Uterus (tissue), 4 donors: Measurements from ENCODE around the gene CLTA. TPM values are rescaled to one million over a fixed set of nuclear protein-coding genes. Genes with fewer than 3 reads are reported as not detected.
A peak's percentile ranks its signal among the peaks of the same experiment; 100 is the strongest.

ENCODE experiments used
- DNase-seq, 2 donors: peaks; one replicate each; pipeline ENCODE4 v3.0.0-alpha.2; 2019 to 2020
- H3K27ac ChIP-seq, 2 donors: fragments of 200-600 bp; sonication (generic); 1 replicate in 1 of 2; 2 replicates in 1 of 2; pipeline ENCODE4 v1.5.1; 2016 to 2018
- H3K27me3 ChIP-seq, 2 donors: fragments of 200-600 bp; sonication (generic); one replicate each; pipeline ENCODE4 v1.5.1; 2018 to 2019; ENCODE audit warnings: control low read depth in 1 of 2
- H3K36me3 ChIP-seq, 2 donors: fragments of 200-600 bp; sonication (generic); one replicate each; pipeline ENCODE4 v1.5.1; 2019; ENCODE audit warnings: control low read depth in 1 of 2
- H3K4me1 ChIP-seq, 2 donors: fragments of 200-600 bp; sonication (generic); one replicate each; pipeline ENCODE4 v1.5.1; 2018 to 2019; ENCODE audit warnings: control low read depth in 1 of 2
- H3K4me3 ChIP-seq, 2 donors: fragments of 200-600 bp; sonication (generic); 1 replicate in 1 of 2; 2 replicates in 1 of 2; pipeline ENCODE4 v1.5.1; 2018 to 2019; ENCODE audit warnings: mild to moderate bottlenecking in 1 of 2
- H3K9me3 ChIP-seq, 2 donors: fragments of 200-600 bp; sonication (generic); one replicate each; pipeline ENCODE4 v1.5.1; 2019; ENCODE audit warnings: control low read depth in 1 of 2
- CTCF ChIP-seq, 4 experiments: fragments of 200-600 bp in 2 of 4; fragments of 450-650 bp in 2 of 4; sonication (generic) in 2 of 4; IDR thresholded peaks; one replicate each; pipeline ENCODE4 v1.5.1; 2016 to 2019; ENCODE audit warnings: antibody characterized with exemption in 4 of 4, mild to moderate bottlenecking in 2 of 4, moderate library complexity in 1 of 4
- POLR2A ChIP-seq, 2 donors: fragments of 450-650 bp; IDR thresholded peaks; one replicate each; pipeline ENCODE4 v1.6.1; 2016; ENCODE audit warnings: antibody characterized with exemption in 2 of 2, mild to moderate bottlenecking in 1 of 2, moderate library complexity in 1 of 2
- intact Hi-C: fragments of 100-400 bp; cut with DNase I; formaldehyde crosslinking; loops from one replicate; pipeline ENCODE4 v1.15.1; 2023; ENCODE audit warnings: low total_unique reads
- total RNA-seq, 4 donors: library from RNA; depleted of rRNA in 3 of 4; stranded (reverse); fragments of >200 nt in 3 of 4; gene quantifications; one replicate each; pipeline versions ENCODE4 v1.1.0 to v1.2.4, GENCODE V29; 2014 to 2023
- donor health status: DM: yes; HTN: yes; CAD: no.

Gene CLTA
- total RNA-seq, 4 donors from 2014 or later: 111 to 191 (median 141) TPM

DNA sequence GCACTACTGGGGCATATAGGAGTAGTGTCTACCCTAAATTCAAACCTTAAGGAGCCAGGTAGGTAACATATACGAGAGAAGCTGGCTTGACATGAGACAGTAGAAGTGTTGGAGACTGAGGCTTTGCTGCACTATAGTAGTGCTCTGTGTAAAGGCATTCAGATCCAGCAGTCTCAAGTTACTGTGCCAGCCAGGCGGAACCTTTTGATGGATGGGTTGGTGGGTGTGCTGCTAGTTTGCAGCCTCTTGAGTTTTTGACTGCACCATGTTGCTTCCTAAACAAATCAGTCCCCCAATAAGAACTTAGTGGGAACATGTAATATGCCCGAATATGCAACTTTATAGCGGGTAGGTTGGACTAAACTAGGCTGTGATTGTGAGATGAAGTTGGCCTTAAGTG is 1.5 kb downstream of the CLTA start:
- Histone ChIP-seq H3K36me3 (no peaks in the 10 kb centered on the region), H3K4me3 (peak overlapping the region; percentile 83 to 98), H3K9me3 (no peaks in the 10 kb centered on the region), H3K27me3 (no peaks in the 10 kb centered on the region), H3K4me1 (peaks cover 0 to 18% of the 10 kb centered on the region in 2 donors), H3K27ac (no peak overlapping the region)
- intact Hi-C loops: no loop called here
- TF ChIP-seq POLR2A (IDR thresholded peaks at IDR 0.05) (no peak), CTCF (IDR thresholded peaks at IDR 0.05) (no peak)
- no peak for DNase-seq

- peaks cover 0 to 2% of the 10 kb centered on the region in 2 donors for H3K36me3 ChIP-seq
- H3K9me3 ChIP-seq: no peaks in the 10 kb centered on the region
- H3K27ac ChIP-seq: no peak overlapping the region
- H3K27me3 ChIP-seq: no peaks in the 10 kb centered on the region
- TF ChIP-seq CTCF (IDR thresholded peaks at IDR 0.05) (no peak), POLR2A (IDR thresholded peaks at IDR 0.05) (no peak)
- H3K4me3 ChIP-seq: no peak overlapping the region
- intact Hi-C loops: no loop called here
- peaks cover 0 to 18% of the 10 kb centered on the region in 2 donors for H3K4me1 ChIP-seq
- DNase-seq: no peak
Measured at GRCh38 chr9:36193023-36193422, 2.3 kb downstream of the CLTA start.

GRCh38 chr9:36194326-36195000 is 3.7 kb downstream of the CLTA start:
- no peak for DNase-seq
- Histone ChIP-seq H3K36me3 (peaks cover 0 to 2% of the 10 kb centered on the region in 2 donors), H3K4me1 (peaks cover 0 to 18% of the 10 kb centered on the region in 2 donors), H3K27me3 (no peaks in the 10 kb centered on the region), H3K9me3 (no peaks in the 10 kb centered on the region), H3K4me3 (no peak overlapping the region), H3K27ac (no peak overlapping the region)
- TF ChIP-seq CTCF (IDR thresholded peaks at IDR 0.05) (no peak), POLR2A (IDR thresholded peaks at IDR 0.05) (no peak)
- intact Hi-C loops: no loop called here

- Histone ChIP-seq H3K27me3 (no peaks in the 10 kb centered on the region), H3K9me3 (no peaks in the 10 kb centered on the region), H3K36me3 (no peaks in the 10 kb centered on the region), H3K27ac (no peak overlapping the region), H3K4me3 (no peak overlapping the region), H3K4me1 (no peaks in the 10 kb centered on the region)
- no peak for DNase-seq
- intact Hi-C loops: loop anchor here (10.0 kb wide), 1 partner anchor 120 kb away; no protein-coding TSS in a partner anchor
- TF ChIP-seq CTCF (IDR thresholded peaks at IDR 0.05): no peak
- TF ChIP-seq POLR2A (IDR thresholded peaks at IDR 0.05): no peak
Measured at GRCh38 chr9:36204906-36205547, 14.3 kb downstream of the CLTA start.

GRCh38 chr9:36207016-36207415 is 16.3 kb downstream of the CLTA start:
- peak overlapping the region; percentile 25 to 66 for H3K27ac ChIP-seq
- H3K9me3 ChIP-seq: no peaks in the 10 kb centered on the region
- no peaks in the 10 kb centered on the region for H3K4me1 ChIP-seq
- no peak for DNase-seq
- no peak for TF ChIP-seq POLR2A (IDR thresholded peaks at IDR 0.05)
- TF ChIP-seq CTCF (IDR thresholded peaks at IDR 0.05): no peak
- intact Hi-C loops: loop anchor here (10.0 kb wide), 1 partner anchor 118 kb away; no protein-coding TSS in a partner anchor
- no peaks in the 10 kb centered on the region for H3K27me3 ChIP-seq
- H3K4me3 ChIP-seq: no peak overlapping the region
- no peaks in the 10 kb centered on the region for H3K36me3 ChIP-seq
